Stimulated activated naive B cell treated with anti-CD40 and anti-IgM and Interleukin-4, amounts not matched to agents 10 μg/mL and 1 μg/mL and 100 μg/mL, for 72 hours (primary cell): ENCODE results near the gene MEX3C.
A peak's percentile ranks its signal among the peaks of the same experiment; 100 is the strongest.

Source experiments
- ATAC-seq, 2 donors: fragments of 150-1000 bp; cut with Tn5 transposase; replicated peaks; 2 replicates each; pipeline ENCODE4 v1.10.0; 2021; ENCODE audit warnings: moderate library complexity in 1 of 2
- DNase-seq: peaks from one replicate; pipeline ENCODE4 v3.0.0; 2021
- H3K27ac Mint-ChIP-seq: one replicate; pipeline ENCODE4 v1.8.0; 2022; ENCODE audit warnings: mild to moderate bottlenecking, mixed read lengths
- H3K27me3 Mint-ChIP-seq, 2 donors: one replicate each; pipeline ENCODE4 v1.8.0; 2022; ENCODE audit warnings: mixed read lengths in 2 of 2
- H3K36me3 Mint-ChIP-seq, 2 donors: one replicate each; pipeline ENCODE4 v1.8.0; 2022; ENCODE audit warnings: mixed read lengths in 2 of 2, mild to moderate bottlenecking in 1 of 2
- H3K4me1 Mint-ChIP-seq, 2 donors: one replicate each; pipeline ENCODE4 v1.8.0; 2022; ENCODE audit warnings: mixed read lengths in 2 of 2, mild to moderate bottlenecking in 1 of 2
- H3K4me3 Mint-ChIP-seq, 2 donors: one replicate each; pipeline ENCODE4 v1.8.0; 2022; ENCODE audit warnings: mild to moderate bottlenecking in 2 of 2, mixed read lengths in 2 of 2, moderate library complexity in 1 of 2
- H3K9me3 Mint-ChIP-seq, 2 donors: one replicate each; pipeline ENCODE4 v1.8.0; 2022; ENCODE audit warnings: mixed read lengths in 2 of 2, mild to moderate bottlenecking in 1 of 2

MEX3C gene

GRCh38 chr18:51182824-51183223 lies 14.7 kb downstream of the MEX3C start:
- Mint-ChIP-seq H3K27ac (no peak overlapping the region), H3K36me3 (peaks cover 17 to 37% of the 10 kb centered on the region in 2 donors), H3K9me3 (no peaks in the 10 kb centered on the region), H3K27me3 (no peaks in the 10 kb centered on the region), H3K4me1 (peaks cover 28 to 67% of the 10 kb centered on the region in 2 donors), H3K4me3 (no peak overlapping the region)
- ATAC-seq, result no peak
- DNase-seq, result no peak

DNA sequence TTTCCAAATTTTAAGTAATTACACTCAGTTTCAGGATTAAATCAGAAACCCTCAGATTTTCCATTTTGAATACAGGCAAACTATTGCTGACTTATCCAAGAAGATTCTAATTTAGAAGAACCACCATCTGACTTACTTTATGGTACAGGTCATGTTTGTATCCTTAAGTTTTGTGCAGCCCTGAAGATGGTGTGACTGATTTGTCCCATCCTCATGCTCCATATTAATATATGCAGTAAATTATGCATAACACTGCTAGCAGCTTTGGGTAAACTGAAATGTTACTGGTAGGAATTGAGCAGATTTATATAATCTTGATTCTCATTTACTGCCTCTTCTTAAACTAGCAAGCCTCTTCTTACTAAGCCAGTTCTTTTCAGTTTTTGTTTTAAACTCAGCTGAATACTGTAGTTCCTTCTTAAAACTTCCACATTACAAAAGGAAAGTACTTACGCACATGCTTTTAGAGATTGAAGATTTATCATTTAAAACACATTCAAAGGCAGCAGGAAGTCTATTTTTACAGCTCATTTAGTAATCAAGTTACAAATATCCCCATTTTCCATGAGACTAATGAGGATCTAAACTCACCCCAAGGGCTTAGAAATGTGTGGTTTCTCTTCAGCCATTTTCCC lies 25.7 kb downstream of the MEX3C start:
- H3K36me3 Mint-ChIP-seq, result peaks cover 15 to 31% of the 10 kb centered on the region in 2 donors
- H3K4me1 Mint-ChIP-seq, result peaks cover 30 to 57% of the 10 kb centered on the region in 2 donors
- H3K9me3 Mint-ChIP-seq, result peaks cover 3 to 4% of the 10 kb centered on the region in 2 donors
- DNase-seq (no peak), ATAC-seq (peak; percentile 72 to 75)
- peak overlapping the region; percentile 96 for H3K27ac Mint-ChIP-seq
- H3K4me3 Mint-ChIP-seq, result peak overlapping the region; percentile 63 to 71
- no peaks in the 10 kb centered on the region for H3K27me3 Mint-ChIP-seq

- DNase-seq (no peak), ATAC-seq (peak; percentile 91 to 96)
- Mint-ChIP-seq H3K27ac (peak overlapping the region; percentile 96), H3K4me1 (peaks cover 25 to 57% of the 10 kb centered on the region in 2 donors), H3K27me3 (no peaks in the 10 kb centered on the region), H3K9me3 (peaks cover 3 to 4% of the 10 kb centered on the region in 2 donors), H3K4me3 (peak overlapping the region; percentile 36 to 71), H3K36me3 (peaks cover 10 to 26% of the 10 kb centered on the region in 2 donors)
Measured at GRCh38 chr18:51171223-51171622, 26.3 kb downstream of the MEX3C start.

DNA sequence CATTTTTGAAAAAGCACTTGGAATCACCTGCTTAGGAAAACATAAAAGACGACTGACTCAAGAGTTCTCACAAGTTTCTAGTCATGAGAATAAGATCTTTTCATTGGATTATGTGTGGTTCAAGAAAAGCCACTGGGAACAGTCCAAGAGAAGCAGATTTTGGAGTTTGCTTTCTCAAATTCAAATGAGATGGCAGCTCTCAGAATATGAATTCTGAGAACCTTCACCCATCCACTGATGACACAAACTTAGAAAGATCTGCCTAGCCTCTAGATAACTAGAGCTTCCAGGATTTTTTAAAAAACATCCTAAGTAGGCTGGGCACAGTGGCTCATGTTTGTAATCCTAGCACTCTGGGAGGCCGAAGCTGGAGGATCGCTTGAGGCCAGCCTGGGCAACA lies 26.8 kb downstream of the MEX3C start:
- Mint-ChIP-seq H3K36me3 (peaks cover 9 to 25% of the 10 kb centered on the region in 2 donors), H3K4me1 (peaks cover 25 to 57% of the 10 kb centered on the region in 2 donors), H3K27me3 (no peaks in the 10 kb centered on the region), H3K4me3 (no peak overlapping the region), H3K9me3 (peaks cover 3 to 4% of the 10 kb centered on the region in 2 donors), H3K27ac (peak overlapping the region; percentile 56)
- ATAC-seq (no peak), DNase-seq (no peak)

- Mint-ChIP-seq H3K27me3 (no peaks in the 10 kb centered on the region), H3K27ac (peak overlapping the region; percentile 67), H3K36me3 (peaks cover 9 to 25% of the 10 kb centered on the region in 2 donors), H3K4me3 (peak overlapping the region in 1 of 2 donors; percentile 29), H3K4me1 (peaks cover 27 to 59% of the 10 kb centered on the region in 2 donors), H3K9me3 (peaks cover 3 to 4% of the 10 kb centered on the region in 2 donors)
- ATAC-seq (no peak), DNase-seq (no peak)
Measured at GRCh38 chr18:51169731-51170130, 27.8 kb downstream of the MEX3C start.

GRCh38 chr18:51168960-51169662 lies 28.4 kb downstream of the MEX3C start:
- Mint-ChIP-seq H3K36me3 (peaks cover 8 to 22% of the 10 kb centered on the region in 2 donors), H3K27ac (no peak overlapping the region), H3K4me3 (no peak overlapping the region), H3K27me3 (no peaks in the 10 kb centered on the region), H3K4me1 (peaks cover 26 to 63% of the 10 kb centered on the region in 2 donors), H3K9me3 (peaks cover 3 to 4% of the 10 kb centered on the region in 2 donors)
- DNase-seq, result no peak
- no peak for ATAC-seq

DNA sequence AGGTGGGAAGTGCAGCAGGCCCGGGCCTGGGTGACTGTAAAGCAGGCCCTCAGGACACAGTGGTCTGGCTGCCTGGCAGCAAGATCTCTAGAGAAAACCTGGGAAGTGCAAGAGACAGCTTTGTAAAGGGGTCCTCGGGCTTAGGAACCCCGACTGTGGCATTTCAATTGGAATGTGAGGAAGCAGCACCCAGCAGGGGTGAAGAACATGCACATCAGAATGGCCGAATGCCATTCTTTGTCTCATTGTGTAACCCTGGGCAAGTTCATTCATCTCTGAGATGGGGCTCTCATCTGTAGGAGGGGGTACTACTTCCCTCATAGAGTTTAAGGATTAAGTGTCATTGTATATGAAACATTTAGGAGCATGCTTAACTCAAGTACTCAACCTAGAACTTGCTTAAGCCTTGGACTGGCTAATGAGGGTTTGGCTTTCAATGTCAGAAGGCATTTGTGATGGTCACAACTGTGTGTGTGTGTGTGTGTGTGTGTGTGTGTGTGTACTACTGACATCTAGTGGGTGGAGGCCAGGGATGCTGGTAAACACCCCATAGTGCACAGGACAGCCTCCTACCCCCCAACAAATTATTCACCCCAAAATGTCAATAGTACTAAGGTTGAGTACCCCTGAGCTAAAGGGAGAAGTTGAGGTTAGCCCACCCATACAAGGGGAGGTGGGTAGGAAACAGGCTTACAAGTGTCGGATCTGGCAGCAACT lies 29.3 kb downstream of the MEX3C start:
- peaks cover 3 to 4% of the 10 kb centered on the region in 2 donors for H3K9me3 Mint-ChIP-seq
- H3K36me3 Mint-ChIP-seq, result peaks cover 8 to 21% of the 10 kb centered on the region in 2 donors
- ATAC-seq (no peak), DNase-seq (no peak)
- H3K4me1 Mint-ChIP-seq, result peaks cover 26 to 58% of the 10 kb centered on the region in 2 donors
- no peaks in the 10 kb centered on the region for H3K27me3 Mint-ChIP-seq
- H3K4me3 Mint-ChIP-seq, result no peak overlapping the region
- H3K27ac Mint-ChIP-seq, result peak overlapping the region; percentile 9

DNA sequence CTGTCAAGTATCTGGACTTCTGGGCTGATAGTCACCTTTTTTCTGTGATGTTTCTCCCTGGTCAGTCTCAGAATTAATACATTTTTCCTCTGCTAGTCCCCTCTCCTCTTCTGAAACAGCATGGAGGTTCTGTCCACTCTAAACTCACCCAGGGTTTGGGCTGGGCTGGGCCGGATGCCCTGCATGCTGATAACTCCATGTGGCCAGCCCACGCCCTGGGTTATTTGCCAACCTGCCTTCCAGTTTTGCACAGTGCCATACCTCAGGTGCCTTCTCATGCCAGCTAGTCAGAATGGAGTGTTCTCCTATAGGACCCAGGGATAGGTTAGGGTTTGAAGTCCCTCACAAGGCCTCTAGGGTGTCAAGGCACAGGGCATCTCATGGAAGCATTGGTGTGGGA lies 32.2 kb downstream of the MEX3C start:
- H3K4me1 Mint-ChIP-seq, result peaks cover 13 to 37% of the 10 kb centered on the region in 2 donors
- no peak overlapping the region for H3K4me3 Mint-ChIP-seq
- DNase-seq (no peak), ATAC-seq (no peak)
- H3K9me3 Mint-ChIP-seq, result peaks cover 3 to 4% of the 10 kb centered on the region in 2 donors
- peaks cover 8 to 20% of the 10 kb centered on the region in 2 donors for H3K36me3 Mint-ChIP-seq
- H3K27ac Mint-ChIP-seq, result no peak overlapping the region
- H3K27me3 Mint-ChIP-seq, result no peaks in the 10 kb centered on the region

DNA sequence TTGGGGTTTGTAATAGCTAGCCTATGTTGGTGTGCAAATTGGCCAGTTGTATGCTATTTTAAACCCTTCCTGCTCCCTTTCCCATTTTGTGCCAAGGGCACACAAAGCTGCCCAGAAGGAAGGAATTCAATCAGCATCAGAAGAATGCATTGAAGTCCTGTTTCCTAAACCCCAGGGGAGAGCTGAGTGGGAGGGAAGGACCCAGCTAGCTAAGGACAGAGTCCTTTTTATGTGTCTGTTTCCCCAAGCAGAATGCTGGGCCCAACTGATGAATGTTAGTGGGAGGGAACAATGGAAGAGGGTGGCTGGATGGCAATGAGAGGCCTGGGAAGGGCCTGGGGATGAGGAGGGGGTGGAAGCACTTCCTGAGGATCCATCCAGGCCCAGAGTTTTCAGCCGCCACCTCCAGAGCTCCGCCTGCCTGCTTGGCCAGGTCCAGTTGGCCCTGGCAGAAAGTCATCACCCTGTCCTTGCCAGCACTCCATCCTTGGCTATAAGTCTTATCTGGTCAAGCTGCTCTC lies 32.7 kb downstream of the MEX3C start:
- peaks cover 3 to 4% of the 10 kb centered on the region in 2 donors for H3K9me3 Mint-ChIP-seq
- no peaks in the 10 kb centered on the region for H3K27me3 Mint-ChIP-seq
- no peak overlapping the region for H3K4me3 Mint-ChIP-seq
- DNase-seq (no peak), ATAC-seq (no peak)
- peaks cover 11 to 37% of the 10 kb centered on the region in 2 donors for H3K4me1 Mint-ChIP-seq
- peaks cover 6 to 17% of the 10 kb centered on the region in 2 donors for H3K36me3 Mint-ChIP-seq
- H3K27ac Mint-ChIP-seq, result no peak overlapping the region

GRCh38 chr18:51164342-51164741 lies 33.1 kb downstream of the MEX3C start:
- Mint-ChIP-seq H3K4me3 (no peak overlapping the region), H3K27me3 (no peaks in the 10 kb centered on the region), H3K36me3 (peaks cover 6 to 18% of the 10 kb centered on the region in 2 donors), H3K9me3 (peaks cover 3 to 4% of the 10 kb centered on the region in 2 donors), H3K4me1 (peaks cover 13 to 35% of the 10 kb centered on the region in 2 donors), H3K27ac (no peak overlapping the region)
- no peak for ATAC-seq
- no peak for DNase-seq

DNA sequence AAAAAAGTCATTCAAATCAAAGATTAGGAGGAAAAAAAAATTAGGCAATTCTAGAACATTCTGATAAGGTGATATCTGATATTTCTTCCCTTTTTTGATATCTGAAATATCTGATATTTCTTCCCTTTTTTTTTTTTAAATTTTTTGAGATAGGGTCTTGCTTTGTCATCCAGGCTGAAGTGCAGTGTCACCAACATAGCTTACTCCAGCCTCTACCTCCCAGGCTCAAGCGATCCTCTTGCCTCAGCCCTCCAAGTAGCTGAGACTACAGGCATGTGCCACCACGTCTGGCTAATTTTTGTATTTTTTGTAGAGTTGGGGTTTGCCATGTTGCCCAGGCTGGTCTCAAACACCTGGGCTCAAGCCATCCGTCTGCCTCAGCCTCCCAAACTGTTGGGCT lies 33.9 kb downstream of the MEX3C start:
- Mint-ChIP-seq H3K9me3 (peaks cover under 1 to 3% of the 10 kb centered on the region in 2 donors), H3K27ac (no peak overlapping the region), H3K4me3 (no peak overlapping the region), H3K36me3 (peaks cover 7 to 19% of the 10 kb centered on the region in 2 donors), H3K4me1 (peaks cover 19 to 34% of the 10 kb centered on the region in 2 donors), H3K27me3 (no peaks in the 10 kb centered on the region)
- no peak for ATAC-seq
- DNase-seq, result no peak

- Mint-ChIP-seq H3K4me3 (no peak overlapping the region), H3K27ac (no peak overlapping the region), H3K27me3 (no peaks in the 10 kb centered on the region), H3K36me3 (peaks cover 3 to 9% of the 10 kb centered on the region in 2 donors), H3K4me1 (peaks cover 18 to 30% of the 10 kb centered on the region in 2 donors), H3K9me3 (peaks cover 0 to 2% of the 10 kb centered on the region in 2 donors)
- DNase-seq (no peak), ATAC-seq (no peak)
Measured at GRCh38 chr18:51162617-51163016, 34.9 kb downstream of the MEX3C start.

GRCh38 chr18:51160646-51161045 lies 36.8 kb downstream of the MEX3C start:
- ATAC-seq, result no peak

GRCh38 chr18:51157215-51157614 lies 40.3 kb downstream of the MEX3C start:
- ATAC-seq, result no peak
- Mint-ChIP-seq H3K27ac (no peak overlapping the region), H3K4me3 (no peak overlapping the region)

More at GRCh38 chr18:51160646-51161045, 36.8 kb downstream of the MEX3C start:
- DNase-seq, result no peak
- peaks cover 0 to 2% of the 10 kb centered on the region in 2 donors for H3K9me3 Mint-ChIP-seq
- peaks cover 18 to 42% of the 10 kb centered on the region in 2 donors for H3K4me1 Mint-ChIP-seq
- H3K27ac Mint-ChIP-seq, result no peak overlapping the region
- peaks cover 3 to 9% of the 10 kb centered on the region in 2 donors for H3K36me3 Mint-ChIP-seq
- no peaks in the 10 kb centered on the region for H3K27me3 Mint-ChIP-seq
- no peak overlapping the region for H3K4me3 Mint-ChIP-seq

More at GRCh38 chr18:51157215-51157614, 40.3 kb downstream of the MEX3C start:
- Mint-ChIP-seq H3K4me1 (peaks cover 31 to 58% of the 10 kb centered on the region in 2 donors), H3K9me3 (peaks cover 0 to 2% of the 10 kb centered on the region in 2 donors), H3K27me3 (no peaks in the 10 kb centered on the region), H3K36me3 (peaks cover 3 to 9% of the 10 kb centered on the region in 2 donors)
- no peak for DNase-seq
